Measurements from ENCODE around the gene APOBEC3B. TPM values are rescaled to one million over a fixed set of nuclear protein-coding genes. Genes with fewer than 3 reads are reported as not detected.

The APOBEC3B gene
- total and polyA plus RNA-seq, 9 of the 15 experiments (the other 6 are each of a cell fraction or from before 2014, with no cell fraction given) = 5.9 to 166 (median 43.2) TPM

GRCh38 chr22:39013942-39014722 is 32.0 kb downstream of the APOBEC3B start, which contains the start of gene APOBEC3C (continued):
- TF ChIP-seq ZFP36 (IDR thresholded peaks at IDR 0.05; ENCODE audit: low read depth, low read length, partially characterized antibody) = no peak
- TF ChIP-seq USF2 (CRISPR knock-in tag; IDR thresholded peaks at IDR 0.05) = no peak
- TF ChIP-seq PURB (CRISPR knock-in tag; IDR thresholded peaks at IDR 0.05; ENCODE audit: low read depth) = no peak
- TF ChIP-seq MEIS2 (IDR thresholded peaks at IDR 0.05; ENCODE audit: partially characterized antibody) = no peak
- TF ChIP-seq MYNN (IDR thresholded peaks at IDR 0.05) = peak; percentile 64; the same call in 1 of the 2 replicates
- TF ChIP-seq MYNN (CRISPR knock-in tag; IDR thresholded peaks at IDR 0.05) = no peak
- TF ChIP-seq POLR2G (IDR thresholded peaks at IDR 0.05; ENCODE audit: low read depth, low read length) = peak; percentile 70
- TF ChIP-seq ZNF766 (CRISPR knock-in tag; conservative IDR thresholded peaks at IDR 0.05) = no peak
- TF ChIP-seq EHMT2 (IDR thresholded peaks at IDR 0.05) = no peak
- TF ChIP-seq GABPA (tag; conservative IDR thresholded peaks at IDR 0.05; ENCODE audit: low read depth) = peak; percentile 11; the same call in 1 of the 2 replicates
- peak; percentile 38; the same call in 1 of the 2 replicates for TF ChIP-seq FOXJ2 (tag; IDR thresholded peaks at IDR 0.05)
- TF ChIP-seq DLX4 (CRISPR knock-in tag; IDR thresholded peaks at IDR 0.05) = no peak
- no peak for TF ChIP-seq MXI1 (IDR thresholded peaks at IDR 0.05; ENCODE audit: low read depth, low read length)
- peak; percentile 61; the same call in 1 of the 2 replicates for TF ChIP-seq TEAD4 (IDR thresholded peaks at IDR 0.05; ENCODE audit: low read length)
- TF ChIP-seq TEAD4 (CRISPR knock-in tag; IDR thresholded peaks at IDR 0.05; ENCODE audit: borderline replicate concordance) = no peak
- no peak for TF ChIP-seq MED1 (CRISPR knock-in tag; IDR thresholded peaks at IDR 0.05; ENCODE audit: borderline replicate concordance)
- TF ChIP-seq CEBPZ (IDR thresholded peaks at IDR 0.05; ENCODE audit: borderline replicate concordance, low read depth, low read length) = no peak
- TF ChIP-seq ZNF121 (CRISPR knock-in tag; conservative IDR thresholded peaks at IDR 0.05) = no peak
- TF ChIP-seq FOXA3 (CRISPR knock-in tag; conservative IDR thresholded peaks at IDR 0.05 in 1 of 2, IDR thresholded peaks at IDR 0.05 in 1 of 2) = 0 out of 4 replicates have a peak, but pooled peaks of 1 of the 2 experiments have one; percentile 39

All from K562 (cell line).